NCI-H2227 (cell line): ENCODE results near the gene MYH9.
"Not testable (repeated sequence)": the region's sequence is repeated elsewhere in the genome, so short reads cannot be mapped to it uniquely, and the experiment has no call there.

Experiments
- DNase-seq: peaks from one replicate; lab custom pipeline; 2025; ENCODE audit not compliant: unreplicated experiment; lab: John Stamatoyannopoulos, UW

Gene MYH9

GRCh38 chr22:36415415-36416168, 27.8 kb upstream of the MYH9 start:
- DNase-seq, result no peak

- no peak for DNase-seq
Measured at GRCh38 chr22:36413022-36413775, 25.4 kb upstream of the MYH9 start.

- no peak for DNase-seq
Measured at GRCh38 chr22:36411589-36412258, 24.0 kb upstream of the MYH9 start.

GRCh38 chr22:36409911-36410756, 22.4 kb upstream of the MYH9 start:
- DNase-seq, result peak; percentile 93

- not testable (repeated sequence) for DNase-seq
Measured at GRCh38 chr22:36409554-36409910, 21.8 kb upstream of the MYH9 start.

- DNase-seq, result no peak
Measured at GRCh38 chr22:36409056-36409455, 21.3 kb upstream of the MYH9 start.

GRCh38 chr22:36406721-36407120, 19.0 kb upstream of the MYH9 start:
- DNase-seq, result no peak

- DNase-seq, result no peak
Measured at GRCh38 chr22:36405671-36406538, 18.1 kb upstream of the MYH9 start.

GRCh38 chr22:36405221-36405661, 17.5 kb upstream of the MYH9 start:
- no peak for DNase-seq

GRCh38 chr22:36404446-36404845, 16.7 kb upstream of the MYH9 start:
- no peak for DNase-seq

GRCh38 chr22:36399472-36399778, 11.7 kb upstream of the MYH9 start:
- DNase-seq, result no peak

GRCh38 chr22:36398601-36399471, 11.1 kb upstream of the MYH9 start:
- DNase-seq, result no peak

GRCh38 chr22:36397131-36398093, 9.6 kb upstream of the MYH9 start:
- no peak for DNase-seq

- DNase-seq, result no peak
Measured at GRCh38 chr22:36395915-36396314, 8.1 kb upstream of the MYH9 start.

- DNase-seq, result no peak
Measured at GRCh38 chr22:36395055-36395849, 7.5 kb upstream of the MYH9 start.

GRCh38 chr22:36391638-36392037, 3.9 kb upstream of the MYH9 start:
- DNase-seq, result no peak

- DNase-seq, result not testable (repeated sequence)
Measured at GRCh38 chr22:36389122-36389521, 1.4 kb upstream of the MYH9 start.

- DNase-seq, result peak; percentile 71
Measured at GRCh38 chr22:36387709-36387958, 133 bp downstream of the MYH9 start.
